HG03378 (cell line): ENCODE measurements around the gene SLC25A41.

ENCODE experiments used
- ATAC-seq: cut with Tn5 transposase; IDR thresholded peaks from one replicate; pipeline ENCODE4 v1.9.1; 2021; ENCODE audit warnings: mild to moderate bottlenecking, moderate library complexity; ENCODE audit not compliant: unreplicated experiment

The SLC25A41 gene

DNA sequence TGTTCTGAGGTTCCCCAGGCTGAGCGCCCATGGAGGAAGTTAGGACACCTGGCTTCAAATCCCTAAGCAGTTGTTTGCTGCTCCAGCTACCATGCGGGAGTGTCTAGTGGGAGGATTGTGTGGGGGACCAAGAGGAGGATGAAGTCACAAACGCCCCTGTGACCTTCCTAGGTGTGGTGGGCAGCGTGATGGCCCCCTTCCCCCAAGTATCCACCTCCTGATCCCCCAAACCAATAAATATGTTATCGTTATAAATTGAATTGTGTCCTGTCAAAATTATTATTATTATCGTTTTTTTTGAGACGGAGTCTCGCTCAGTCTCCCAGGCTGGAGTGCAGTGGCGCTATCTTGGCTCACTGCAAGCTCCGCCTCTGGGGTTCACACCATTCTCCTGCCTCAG, at the start of gene SLC25A41:
SLC25A41 (minus strand) TSS at position 101 of the 400 bp plus-strand sequence; CDS start at position 31, 70 bp downstream.
- no peak for ATAC-seq

DNA sequence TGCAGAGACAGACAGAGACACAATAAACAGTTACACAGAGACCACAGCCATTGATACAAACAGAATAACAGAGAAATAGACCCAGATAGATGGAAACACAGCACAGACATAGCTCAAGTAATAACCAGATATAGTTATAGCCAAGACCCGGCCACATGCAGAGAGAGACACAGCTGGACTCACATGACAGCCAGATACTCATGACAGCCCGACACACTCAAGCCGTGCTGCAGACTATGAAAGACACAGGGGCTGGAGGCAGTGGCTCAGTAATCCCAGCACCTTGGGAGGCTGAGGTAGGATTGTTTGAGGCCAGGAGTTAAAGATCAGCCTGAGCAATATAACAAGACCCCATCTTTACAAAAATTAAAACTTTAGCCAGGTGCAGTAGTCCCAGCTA, 49.7 kb upstream of the SLC25A41 start:
- ATAC-seq: no peak

DNA sequence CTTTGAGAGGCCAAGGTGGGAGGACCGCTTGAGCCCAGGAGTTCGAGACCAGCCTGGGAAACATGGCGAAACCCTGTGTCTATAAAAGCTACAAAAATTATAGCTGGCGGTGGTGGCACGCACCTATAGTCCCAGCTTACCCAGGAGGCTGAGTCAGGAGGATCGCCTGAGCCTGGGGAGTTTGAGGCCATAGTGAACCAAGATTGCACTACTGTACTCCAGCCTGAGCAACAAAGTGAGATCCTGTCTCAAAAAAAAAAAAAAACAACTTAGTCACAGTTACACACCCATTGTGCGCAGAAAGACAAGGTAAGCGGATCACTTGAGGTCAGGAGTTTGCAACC, 48.8 kb upstream of the SLC25A41 start:
- no peak for ATAC-seq

DNA sequence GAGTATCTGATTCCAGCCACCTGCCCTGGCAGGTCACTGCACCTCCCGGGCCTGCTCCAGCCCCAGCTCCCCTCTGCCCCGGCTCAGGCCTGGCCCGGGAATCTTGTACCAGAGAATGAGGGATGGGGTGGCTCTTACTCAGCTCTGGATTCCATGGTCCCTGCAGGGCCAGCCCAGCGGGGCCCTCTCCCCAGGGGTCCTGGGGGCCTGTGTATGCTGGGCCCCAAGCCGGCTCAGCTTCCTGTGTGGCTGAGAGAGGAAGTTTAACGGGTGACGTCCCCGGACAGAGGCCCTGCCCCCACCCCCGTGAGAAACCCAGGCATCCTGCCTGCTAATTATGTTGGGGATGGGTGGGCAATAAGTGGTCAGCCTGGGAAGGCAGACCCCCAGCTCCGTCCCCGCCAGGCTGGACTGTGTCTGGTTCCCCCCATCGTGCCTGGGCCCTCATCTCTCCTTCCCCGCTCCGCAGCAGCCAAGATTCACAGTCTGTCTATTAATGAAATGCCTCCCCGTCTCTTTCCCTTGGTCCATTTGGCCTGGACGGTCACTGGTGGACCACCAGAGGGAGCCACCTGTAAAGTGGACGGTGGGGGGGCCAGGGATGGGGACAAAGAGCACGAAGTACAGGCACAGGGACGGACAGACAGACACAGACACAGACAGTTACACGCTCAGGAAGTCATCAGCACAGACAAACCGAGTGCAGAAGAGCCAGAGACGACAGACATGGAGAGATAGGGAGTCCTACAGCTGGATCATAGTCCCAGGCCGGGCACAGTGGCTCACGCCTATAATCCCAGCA, 48.2 kb upstream of the SLC25A41 start, which contains the start of gene DENND1C:
DENND1C (minus strand) TSS at position 247 of the 802 bp plus-strand sequence; CDS start at position 155, 92 bp downstream.
- ATAC-seq: no peak

DNA sequence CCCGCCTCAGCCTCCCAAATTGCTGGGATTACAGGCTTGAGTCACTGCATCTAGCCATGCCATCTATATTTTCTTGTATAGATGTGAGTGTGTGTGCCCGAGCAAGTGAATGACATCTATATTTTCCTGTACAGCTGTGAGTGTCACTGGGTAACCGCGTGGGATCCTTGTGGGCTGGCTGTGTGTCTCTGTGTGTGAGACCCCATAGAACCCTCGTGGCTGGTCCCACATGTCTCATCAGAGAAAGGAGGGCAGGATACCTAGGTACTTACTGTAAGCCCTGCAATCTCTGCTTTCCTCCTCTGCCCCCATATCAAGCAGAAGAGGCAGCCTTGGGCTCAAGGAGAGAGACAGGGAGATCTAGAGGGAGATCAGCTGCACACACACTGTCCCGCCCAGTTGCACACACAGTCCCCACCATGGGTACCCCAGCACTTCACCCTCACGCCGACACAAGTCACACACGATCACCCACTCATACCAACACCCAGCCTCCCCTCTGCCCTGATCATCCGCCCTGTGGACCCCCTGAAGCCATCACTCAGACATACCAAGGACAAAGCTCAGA, 47.4 kb upstream of the SLC25A41 start:
- ATAC-seq: no peak

DNA sequence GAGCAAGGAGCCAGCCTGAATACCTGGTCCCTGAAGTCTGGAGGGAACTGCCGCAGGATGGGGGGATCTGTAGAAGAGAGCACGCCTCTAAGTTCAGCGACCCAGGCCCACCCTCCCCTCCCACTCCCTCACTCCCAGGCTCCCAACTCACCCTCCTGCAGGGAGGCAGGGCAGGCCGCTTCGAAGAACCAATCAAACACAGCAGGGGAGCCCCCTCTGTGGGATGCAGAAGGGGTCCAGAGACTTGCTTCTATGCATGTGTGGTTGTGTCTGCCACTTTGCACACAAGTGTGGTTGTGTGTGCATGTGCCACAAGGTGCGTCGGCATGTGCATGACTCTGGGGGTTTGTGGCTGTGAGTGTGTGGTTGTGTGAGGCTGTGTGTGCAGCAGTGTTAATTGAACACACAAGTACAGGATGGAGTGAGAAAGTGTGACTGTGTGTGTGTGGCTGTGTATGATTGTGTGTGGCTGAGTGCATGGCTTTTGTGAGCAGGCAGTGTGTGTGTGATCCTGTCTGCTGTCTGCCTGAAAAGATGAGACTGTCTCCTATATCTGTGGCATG, 46.4 kb upstream of the SLC25A41 start:
- no peak for ATAC-seq

DNA sequence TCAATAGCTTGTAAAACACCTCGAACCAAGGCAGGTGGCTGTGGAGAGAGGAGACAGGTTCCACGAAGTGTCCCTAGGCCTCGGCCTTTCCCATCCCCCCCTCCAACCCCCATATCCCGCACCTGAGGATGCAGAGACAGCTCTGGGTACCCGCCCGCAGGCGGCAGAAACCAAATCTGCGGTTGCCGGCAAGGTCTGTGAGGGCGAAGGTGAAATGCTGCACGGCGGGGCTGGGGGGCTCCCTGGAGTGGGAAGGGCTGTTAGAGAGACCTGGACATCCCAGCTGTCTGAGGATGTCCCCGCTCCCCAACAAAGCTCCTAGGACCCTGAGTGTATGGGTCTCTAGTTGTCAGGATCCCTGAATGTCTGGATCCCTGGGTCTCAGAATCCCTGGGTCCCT, 45.3 kb upstream of the SLC25A41 start:
- no peak for ATAC-seq

DNA sequence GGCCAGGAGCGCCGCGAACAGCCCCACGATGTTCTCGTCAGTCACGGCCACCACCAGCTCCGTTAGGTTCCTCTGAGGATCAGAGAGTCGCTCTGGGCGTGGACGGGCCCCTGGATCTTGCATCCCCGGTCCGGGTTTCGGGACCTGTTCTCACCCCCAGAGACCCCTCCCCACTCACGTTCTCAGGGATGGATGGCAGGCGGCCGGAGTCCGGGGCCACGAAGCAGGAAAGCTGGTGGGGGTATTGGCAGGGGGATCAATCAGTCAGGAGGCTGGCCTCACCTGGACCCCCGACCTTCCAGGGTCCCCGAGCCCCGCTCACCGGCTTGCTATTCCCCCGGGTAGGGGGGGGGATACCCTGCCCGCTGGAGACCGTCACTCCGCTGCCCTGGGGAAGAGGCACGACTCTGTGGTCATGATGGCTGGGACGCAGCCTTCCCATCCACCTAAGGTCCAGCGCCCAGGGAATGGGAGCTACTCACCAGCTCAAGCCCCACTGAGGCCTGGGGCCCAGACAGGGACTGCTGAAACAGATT, 43.4 kb upstream of the SLC25A41 start:
- no peak for ATAC-seq

DNA sequence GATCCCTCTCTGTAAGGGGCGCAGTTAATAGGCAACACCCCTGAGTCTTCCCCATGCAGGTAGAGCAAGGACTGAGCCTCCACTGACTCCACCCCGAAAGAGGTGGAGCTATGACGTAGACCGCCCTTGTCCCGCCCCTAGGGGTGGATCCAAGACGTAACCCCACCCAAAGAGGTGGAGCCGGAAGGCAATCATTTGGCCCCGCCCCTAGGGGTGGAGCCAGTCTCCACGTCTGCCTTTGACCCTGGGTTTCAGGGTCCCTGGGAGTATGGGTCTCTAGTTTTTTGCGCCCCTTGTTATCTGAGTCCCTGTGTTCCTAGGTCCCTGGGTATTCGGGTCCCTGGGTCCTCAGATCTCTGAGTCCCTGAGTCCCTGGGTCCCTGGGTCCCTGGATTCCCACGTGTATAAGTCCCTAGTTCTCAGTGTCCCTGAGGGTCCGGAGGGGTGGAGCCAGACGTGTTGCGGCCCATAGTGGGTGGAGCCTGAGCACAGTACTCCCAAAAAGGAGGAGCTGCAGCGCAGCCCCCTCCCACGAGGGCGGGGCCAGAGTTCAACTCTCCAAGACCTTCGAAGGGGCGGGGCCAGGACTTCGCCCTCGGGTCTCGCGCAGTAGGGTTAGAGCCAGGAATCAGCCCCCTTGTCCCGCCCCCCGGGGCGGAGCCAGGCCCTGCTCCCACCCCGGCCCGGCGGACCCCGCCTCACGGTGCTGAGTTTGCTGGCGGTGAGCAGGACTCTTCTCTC, 42.8 kb upstream of the SLC25A41 start:
- no peak for ATAC-seq

DNA sequence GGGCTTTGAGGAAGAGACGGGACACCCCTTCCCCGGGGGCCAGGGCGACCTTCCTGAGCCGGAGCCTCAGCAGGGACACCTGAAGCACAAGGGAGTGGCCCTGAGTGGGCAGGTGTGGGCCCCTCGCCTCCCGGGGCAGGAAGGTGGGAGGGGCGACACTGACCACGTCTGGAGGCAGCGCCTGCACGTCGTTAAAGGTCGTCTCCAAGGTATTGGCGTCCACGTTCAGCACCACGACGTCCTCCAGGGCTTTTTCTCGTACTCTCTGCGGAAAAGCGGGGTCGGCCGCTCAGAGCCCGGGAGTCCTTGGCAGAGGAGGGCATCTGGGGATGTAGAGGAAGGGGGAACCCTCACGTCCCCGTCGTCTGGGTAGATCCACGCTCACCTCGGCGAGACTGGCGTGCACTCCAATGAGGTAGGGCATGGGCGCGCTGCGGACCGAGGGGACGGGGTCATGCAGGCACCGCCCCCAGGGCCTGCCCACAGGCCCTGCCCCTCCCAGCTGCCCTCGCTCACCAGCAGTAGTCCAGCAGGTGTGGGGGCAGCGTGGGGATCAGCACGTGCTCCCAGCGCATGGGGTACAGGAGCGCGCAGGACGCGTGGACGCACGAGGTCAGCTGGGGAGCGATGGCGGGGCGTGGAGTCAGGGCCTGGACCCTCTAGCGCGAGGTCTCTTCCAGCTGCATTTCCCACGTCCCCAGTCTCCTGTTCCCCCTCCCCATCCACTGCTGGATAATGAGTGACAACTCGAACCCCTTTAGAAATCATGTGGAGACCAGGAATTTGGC, 42.0 kb upstream of the SLC25A41 start:
- ATAC-seq: no peak

DNA sequence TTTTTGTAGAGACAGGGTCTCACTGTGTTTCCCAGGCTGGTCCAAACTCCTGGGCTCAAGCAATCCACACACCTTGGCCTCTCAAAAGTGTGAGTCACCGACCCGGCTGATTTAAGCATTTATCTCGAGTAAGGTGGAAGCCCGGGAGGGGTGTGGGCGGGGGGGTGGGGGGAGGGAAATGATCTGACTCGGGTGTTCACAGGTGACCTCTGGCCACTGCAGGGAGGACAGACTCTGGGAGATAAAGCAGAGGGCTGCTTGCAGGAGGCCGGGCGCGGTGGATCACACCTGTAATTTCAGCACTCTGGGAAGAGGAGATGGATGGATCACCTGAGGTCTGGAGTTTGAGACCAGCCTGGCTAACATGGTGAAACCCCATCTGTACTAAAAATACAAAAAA, 40.1 kb upstream of the SLC25A41 start:
- ATAC-seq: no peak

DNA sequence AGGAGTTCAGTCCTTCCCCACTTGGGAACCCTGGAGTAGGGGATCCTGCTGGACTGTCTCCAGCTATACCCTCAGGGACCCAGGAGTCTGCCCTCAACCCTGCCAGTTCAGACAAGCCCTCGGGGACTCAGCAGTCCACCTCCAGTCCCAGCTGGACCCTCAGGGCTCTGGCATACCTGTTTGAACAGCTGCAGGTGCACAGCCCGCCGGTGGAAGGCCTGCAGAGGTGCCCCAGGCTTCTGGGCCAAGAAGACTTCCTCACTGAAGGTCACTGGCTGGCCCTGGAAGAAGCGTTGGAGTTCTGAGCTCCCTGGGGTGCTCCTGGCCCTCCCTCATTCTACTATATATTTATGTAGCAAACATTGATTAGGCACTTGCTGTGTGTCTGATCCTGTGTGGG, 39.1 kb upstream of the SLC25A41 start:
- no peak for ATAC-seq

DNA sequence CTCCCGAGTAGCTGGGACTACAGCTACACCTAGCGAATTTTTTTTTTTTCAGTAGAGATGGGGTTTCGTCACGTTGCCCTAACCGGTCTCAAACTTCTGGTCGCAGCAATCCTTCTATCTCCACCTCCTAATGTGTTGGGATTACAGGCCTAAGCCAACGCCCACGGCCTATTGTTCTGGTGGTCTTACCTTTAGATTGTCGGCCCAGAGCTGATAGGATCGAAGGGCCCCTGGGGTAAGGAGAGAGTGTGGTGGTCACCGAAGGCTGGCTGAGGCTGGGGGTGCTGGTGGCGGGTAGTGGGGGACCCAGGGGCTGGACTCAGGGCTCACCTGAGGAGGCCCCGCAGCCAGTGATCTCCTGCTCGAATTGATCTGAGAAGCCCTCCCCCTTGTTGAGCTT, 37.5 kb upstream of the SLC25A41 start:
- ATAC-seq: no peak

DNA sequence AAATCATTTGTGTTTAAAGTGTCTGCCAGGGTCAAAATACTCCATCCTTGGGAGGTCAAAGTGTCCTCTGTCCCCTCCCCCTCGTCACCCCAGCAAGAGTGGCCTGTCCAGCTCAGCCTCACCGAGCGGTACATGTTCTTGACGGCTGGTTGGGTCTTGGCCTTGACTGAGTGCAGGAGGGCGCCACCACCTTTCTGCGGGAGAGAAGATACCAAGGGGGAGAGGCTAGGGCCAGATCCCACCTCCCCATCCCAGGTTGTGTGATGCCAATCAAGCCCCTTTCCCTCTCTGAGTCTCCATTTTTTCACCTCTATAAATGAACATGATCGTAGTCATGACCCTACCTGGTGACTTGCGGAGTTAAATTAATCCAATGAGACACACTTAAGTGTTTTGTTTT, 36.6 kb upstream of the SLC25A41 start:
- no peak for ATAC-seq

DNA sequence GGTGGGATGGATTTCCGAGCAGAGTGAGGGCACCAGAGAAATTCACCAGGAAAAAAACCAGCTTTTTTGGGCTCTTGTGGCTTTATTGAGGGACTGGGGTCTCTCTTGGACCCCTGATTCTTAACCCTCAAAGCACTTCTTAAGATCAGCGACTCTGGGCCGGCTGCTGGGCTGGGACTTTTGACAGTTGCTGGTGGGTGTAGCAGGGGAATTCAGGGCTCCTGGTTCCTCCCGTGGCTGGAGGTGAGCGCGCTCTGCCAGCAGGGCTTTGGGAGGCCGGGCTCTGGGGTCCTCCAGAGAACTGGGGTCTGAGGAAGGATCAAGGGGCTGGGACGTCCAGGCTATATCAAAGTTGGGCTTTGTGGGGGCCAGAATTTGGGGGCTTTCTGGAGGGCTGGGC, 33.8 kb upstream of the SLC25A41 start:
- ATAC-seq: no peak

DNA sequence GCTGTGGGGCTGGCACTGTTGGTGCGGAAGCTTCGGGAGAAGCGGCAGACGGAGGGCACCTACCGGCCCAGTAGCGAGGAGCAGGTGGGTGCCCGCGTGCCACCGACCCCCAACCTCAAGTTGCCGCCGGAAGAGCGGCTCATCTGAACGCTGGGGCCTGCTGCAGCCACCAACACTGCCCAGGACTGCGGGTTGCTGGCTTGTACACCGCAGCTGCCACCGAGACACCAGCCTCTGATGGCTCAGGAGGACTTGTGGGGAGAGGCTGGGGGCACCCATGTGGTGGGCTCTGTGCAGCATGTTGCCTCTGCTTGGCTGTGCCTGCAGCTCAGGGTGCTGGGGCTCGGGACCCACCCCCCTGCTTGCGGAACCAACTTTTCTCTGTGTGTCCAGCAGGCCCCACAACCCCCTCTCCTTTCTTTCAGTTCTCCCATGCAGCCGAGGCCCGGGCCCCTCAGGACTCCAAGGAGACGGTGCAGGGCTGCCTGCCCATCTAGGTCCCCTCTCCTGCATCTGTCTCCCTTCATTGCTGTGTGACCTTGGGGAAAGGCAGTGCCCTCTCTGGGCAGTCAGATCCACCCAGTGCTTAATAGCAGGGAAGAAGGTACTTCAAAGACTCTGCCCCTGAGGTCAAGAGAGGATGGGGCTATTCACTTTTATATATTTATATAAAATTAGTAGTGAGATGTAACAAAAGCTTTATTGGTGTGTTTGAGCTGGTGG, 33.1 kb upstream of the SLC25A41 start:
- no peak for ATAC-seq

DNA sequence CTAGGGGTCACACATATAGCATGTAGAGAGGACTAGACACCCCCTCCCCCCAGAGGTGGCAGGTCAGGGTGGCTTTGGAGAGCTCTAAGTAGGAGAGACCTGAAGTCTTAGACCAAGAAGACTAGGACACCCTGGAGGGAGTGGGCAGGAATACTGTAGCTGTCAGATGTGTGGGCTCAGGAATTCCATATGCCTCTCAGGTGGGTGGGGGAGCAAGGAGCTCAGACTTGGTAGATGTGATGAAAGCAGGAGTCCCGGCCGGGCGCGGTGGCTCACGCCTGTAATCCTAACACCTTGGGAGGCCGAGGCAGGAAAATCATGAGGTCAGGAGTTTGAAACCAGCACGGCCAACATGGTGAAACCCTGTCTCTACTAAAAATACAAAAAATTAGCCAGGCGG, 32.1 kb upstream of the SLC25A41 start:
- ATAC-seq: no peak

DNA sequence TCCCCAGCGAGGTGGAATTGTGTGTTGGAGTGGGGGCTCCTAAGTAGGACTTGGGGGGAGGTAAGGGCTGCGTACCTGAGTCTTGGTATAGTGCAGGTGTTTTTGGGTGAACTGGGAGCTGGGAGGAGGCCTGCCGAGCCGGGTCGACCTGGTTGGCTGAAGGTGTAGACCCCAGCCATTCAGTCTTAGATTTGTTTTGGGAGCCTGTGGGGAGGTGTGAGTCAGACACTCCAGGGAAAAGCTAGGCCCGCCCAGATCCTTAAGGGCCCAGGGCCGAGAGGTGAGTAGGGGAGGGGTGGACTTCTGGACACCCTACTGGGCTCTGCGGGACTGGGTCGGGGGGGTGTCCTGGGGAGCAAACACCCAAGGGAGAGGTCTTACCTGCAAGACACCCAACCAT, 31.4 kb upstream of the SLC25A41 start:
- no peak for ATAC-seq

DNA sequence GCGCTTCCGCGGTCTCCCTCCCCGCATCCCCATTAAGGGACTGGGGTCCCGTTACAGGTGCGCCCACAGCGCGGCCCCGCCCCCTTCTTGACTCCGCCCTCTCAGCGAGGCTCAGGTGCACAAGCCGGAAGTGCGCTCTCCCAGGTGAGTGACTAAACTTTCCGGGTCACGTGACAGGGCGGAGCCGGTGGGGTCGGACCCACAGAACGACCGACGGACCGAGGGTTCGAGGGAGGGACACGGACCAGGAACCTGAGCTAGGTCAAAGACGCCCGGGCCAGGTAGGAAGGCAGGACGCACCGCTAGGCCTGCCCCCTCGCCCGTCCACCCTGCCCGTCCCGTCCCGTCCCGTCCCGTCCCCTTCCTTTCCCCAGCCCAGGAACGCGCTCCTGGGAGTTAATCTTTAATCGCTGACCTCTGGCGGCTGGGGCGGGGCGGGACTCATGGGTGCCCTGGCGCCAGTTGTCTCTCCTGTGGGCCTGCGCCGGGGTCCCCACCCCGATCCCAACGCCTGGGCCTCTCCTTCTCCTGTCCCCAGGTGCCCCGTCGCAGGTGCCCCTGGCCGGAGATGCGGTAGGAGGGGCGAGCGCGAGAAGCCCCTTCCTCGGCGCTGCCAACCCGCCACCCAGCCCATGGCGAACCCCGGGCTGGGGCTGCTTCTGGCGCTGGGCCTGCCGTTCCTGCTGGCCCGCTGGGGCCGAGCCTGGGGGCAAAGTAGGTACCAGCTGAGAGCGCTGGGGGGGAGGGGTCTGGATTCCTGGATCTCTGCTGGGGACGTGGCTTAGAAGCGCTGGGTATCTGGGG, 30.7 kb upstream of the SLC25A41 start, which contains the start of gene CRB3:
CRB3 (plus strand) TSS at position 202 of the 804 bp plus-strand sequence; CDS start at position 633, 431 bp downstream.
- no peak for ATAC-seq
